Brain microvascular endothelial cell (primary cell): ENCODE measurements around the gene EPHA6.
"Not testable (repeated sequence)": the region's sequence is repeated elsewhere in the genome, so short reads cannot be mapped to it uniquely, and the experiment has no call there.

Experiments used
- DNase-seq: peaks from one replicate; pipeline ENCODE4 v3.0.0-alpha.2; 2020
- H3K27ac ChIP-seq: fragments of 250-450 bp; sonication (Bioruptor Pico); 2 replicates; pipeline ENCODE4 v1.5.1; 2020; ENCODE audit warnings: mild to moderate bottlenecking, moderate library complexity
- H3K27me3 ChIP-seq: fragments of 250-450 bp; sonication (Bioruptor Pico); replicated peaks from 2 replicates; pipeline ENCODE4 v1.5.1; 2020; ENCODE audit warnings: mild to moderate bottlenecking
- H3K36me3 ChIP-seq: fragments of 250-450 bp; sonication (Bioruptor Pico); replicated peaks from 2 replicates; pipeline ENCODE4 v1.5.1; 2020; ENCODE audit warnings: mild to moderate bottlenecking
- H3K4me3 ChIP-seq: 2 replicates; pipeline ENCODE4 v1.5.1; 2011; ENCODE audit warnings: low read depth, mild to moderate bottlenecking, control low read depth, low read length, moderate library complexity
- in situ Hi-C: cut with HindIII; loops from 2 replicates; pipeline ENCODE4 v1.10.0; 2017; ENCODE audit warnings: low sequenced_read_pairs, low pct_ligation_motif_present
- TF ChIP-seq, protein P1 (sequence below): IDR thresholded peaks from 2 replicates; pipeline ENCODE4 v1.5.1; 2011; ENCODE audit warnings: low read depth, mild to moderate bottlenecking, moderate library complexity, low read length, control low read depth, inconsistent platforms; ENCODE audit errors: missing control alignments

EPHA6 gene

DNA sequence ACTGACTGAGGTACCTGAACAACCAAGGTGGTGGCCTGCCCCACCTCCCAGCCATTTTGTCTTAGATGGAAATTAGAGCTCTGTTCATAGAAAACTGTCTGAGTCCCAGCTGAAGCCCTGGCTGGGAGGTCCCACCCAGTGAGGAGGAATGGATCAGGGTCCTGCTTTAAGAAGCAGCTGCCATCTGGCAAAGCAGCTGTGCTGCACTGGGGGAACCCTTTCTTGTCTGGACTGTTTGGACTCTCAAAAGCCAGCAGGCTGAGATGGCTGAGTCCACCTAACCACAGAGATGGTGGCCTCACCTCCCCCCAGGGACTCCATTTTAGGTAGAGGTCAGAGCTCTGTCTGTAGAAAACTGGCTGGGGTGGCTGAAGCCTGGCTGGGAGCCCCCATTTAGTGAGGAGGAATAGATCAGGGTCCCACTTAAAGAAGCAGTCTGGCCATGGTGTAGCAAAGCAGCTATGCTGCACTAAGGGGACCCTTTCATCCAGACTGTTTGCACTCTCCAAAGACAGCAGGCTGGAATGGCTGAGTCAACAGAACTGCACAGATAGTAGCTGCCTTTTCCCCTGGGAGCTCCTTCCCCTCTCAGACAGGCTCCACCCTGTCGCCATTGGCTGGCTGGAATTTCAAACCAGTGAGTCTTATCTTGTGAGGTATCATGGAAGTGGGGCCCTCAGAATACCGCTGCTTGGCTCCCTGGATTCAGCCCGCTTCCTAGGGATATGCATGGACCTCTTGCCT, 116.9 kb downstream of the EPHA6 start:
- TF ChIP-seq, protein P1, sequence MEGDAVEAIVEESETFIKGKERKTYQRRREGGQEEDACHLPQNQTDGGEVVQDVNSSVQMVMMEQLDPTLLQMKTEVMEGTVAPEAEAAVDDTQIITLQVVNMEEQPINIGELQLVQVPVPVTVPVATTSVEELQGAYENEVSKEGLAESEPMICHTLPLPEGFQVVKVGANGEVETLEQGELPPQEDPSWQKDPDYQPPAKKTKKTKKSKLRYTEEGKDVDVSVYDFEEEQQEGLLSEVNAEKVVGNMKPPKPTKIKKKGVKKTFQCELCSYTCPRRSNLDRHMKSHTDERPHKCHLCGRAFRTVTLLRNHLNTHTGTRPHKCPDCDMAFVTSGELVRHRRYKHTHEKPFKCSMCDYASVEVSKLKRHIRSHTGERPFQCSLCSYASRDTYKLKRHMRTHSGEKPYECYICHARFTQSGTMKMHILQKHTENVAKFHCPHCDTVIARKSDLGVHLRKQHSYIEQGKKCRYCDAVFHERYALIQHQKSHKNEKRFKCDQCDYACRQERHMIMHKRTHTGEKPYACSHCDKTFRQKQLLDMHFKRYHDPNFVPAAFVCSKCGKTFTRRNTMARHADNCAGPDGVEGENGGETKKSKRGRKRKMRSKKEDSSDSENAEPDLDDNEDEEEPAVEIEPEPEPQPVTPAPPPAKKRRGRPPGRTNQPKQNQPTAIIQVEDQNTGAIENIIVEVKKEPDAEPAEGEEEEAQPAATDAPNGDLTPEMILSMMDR: no peak
- DNase-seq: no peak
- H3K27me3 ChIP-seq: no peaks in the 10 kb centered on the region
- no peak overlapping the region for H3K27ac ChIP-seq
- H3K4me3 ChIP-seq: no peak overlapping the region
- H3K36me3 ChIP-seq: no peaks in the 10 kb centered on the region
- in situ Hi-C loops: no loop called here

GRCh38 chr3:96942131-96942530, 127.7 kb downstream of the EPHA6 start:
- H3K27me3 ChIP-seq, H3K36me3 ChIP-seq, in situ Hi-C loops: not testable (repeated sequence)

GRCh38 chr3:96958856-96959255, 144.5 kb downstream of the EPHA6 start:
- H3K27ac ChIP-seq: no peak overlapping the region
- no peaks in the 10 kb centered on the region for H3K36me3 ChIP-seq
- no peak for DNase-seq
- in situ Hi-C loops: no loop called here
- no peak overlapping the region for H3K4me3 ChIP-seq
- no peaks in the 10 kb centered on the region for H3K27me3 ChIP-seq
- TF ChIP-seq, protein P1: no peak

More at GRCh38 chr3:96942131-96942530, 127.7 kb downstream of the EPHA6 start:
- H3K4me3 ChIP-seq, H3K27ac ChIP-seq, DNase-seq: not testable (repeated sequence)

GRCh38 chr3:96959474-96959873, 145.1 kb downstream of the EPHA6 start:
- Histone ChIP-seq H3K4me3 (no peak overlapping the region), H3K36me3 (no peaks in the 10 kb centered on the region), H3K27me3 (no peaks in the 10 kb centered on the region), H3K27ac (no peak overlapping the region)
- TF ChIP-seq, protein P1: no peak
- in situ Hi-C loops: no loop called here
- DNase-seq: no peak

DNA sequence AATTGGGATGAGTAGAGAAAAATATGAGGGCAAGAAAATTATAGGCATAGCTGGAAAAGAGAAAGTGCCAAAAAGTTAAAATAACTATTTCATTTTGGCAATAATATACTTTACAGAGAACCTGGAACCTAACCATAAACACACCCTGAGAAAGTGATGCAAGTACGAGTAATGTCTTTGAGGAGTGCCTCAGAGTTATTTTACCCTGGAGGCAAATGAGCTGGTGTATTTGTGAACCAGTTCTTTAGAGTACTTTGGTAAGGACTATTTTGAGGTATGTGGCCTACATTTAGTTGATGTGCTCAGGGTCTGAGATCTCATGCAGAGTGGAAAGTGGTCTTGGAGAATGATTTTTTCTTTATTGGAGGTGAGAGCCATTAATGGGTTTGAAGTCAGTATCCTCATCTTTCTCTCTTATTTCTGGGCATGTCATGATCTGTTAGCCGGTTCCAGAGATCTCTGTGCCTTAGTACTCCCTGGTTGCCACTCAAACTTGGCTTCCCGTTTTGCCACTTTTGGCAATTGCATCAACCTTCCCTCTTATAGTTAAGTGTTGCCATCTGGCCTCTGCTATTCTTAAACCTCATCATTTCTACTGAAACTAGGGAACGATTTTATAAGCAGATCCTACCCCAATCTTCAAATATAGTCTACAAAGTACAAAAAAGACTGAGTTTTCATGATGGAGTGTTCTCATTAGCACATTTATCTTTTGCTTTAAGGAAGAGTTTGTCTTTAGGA, 145.7 kb downstream of the EPHA6 start:
- Histone ChIP-seq H3K4me3 (no peak overlapping the region), H3K27ac (no peak overlapping the region), H3K36me3 (no peaks in the 10 kb centered on the region), H3K27me3 (no peaks in the 10 kb centered on the region)
- in situ Hi-C loops: no loop called here
- DNase-seq: no peak
- TF ChIP-seq, protein P1: no peak

DNA sequence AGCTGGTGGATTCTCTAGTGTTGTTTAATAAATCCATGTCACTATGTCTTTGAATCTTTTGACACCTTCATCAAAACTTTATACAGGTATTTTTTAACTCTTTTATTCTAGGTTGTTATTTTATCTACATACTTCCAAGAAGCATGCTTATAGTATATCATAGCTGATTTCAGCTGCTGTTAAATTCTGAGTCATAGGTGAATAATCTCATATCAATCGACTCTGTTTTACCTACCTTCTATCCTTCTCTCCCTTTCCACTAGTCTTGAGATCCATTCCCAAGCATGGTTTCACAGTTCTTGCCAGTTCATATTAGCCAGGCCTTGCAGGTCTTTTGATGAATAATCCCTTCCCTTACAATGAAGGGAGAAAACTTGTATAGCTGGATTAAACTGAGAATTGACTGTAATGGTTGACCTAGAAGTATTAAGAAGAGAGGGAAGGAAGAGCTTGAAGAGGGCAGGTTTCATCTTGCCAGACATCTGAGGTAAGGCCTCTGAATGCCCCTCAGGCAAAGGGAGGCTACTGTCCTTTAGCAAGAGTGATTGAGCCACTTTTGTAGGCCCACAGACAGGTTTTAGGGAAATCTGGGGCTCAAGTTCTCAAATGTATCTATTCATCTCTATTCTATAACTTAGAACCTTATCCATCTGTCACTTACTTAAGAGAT, 146.4 kb downstream of the EPHA6 start:
- H3K27ac ChIP-seq: no peak overlapping the region
- DNase-seq: no peak
- H3K36me3 ChIP-seq: no peaks in the 10 kb centered on the region
- no peak overlapping the region for H3K4me3 ChIP-seq
- H3K27me3 ChIP-seq: no peaks in the 10 kb centered on the region
- in situ Hi-C loops: no loop called here
- TF ChIP-seq, protein P1: no peak
